Measurements from ENCODE around the gene FUT6. TPM values are rescaled to one million over a fixed set of nuclear protein-coding genes. Genes with fewer than 3 reads are reported as not detected.
"Not testable (repeated sequence)": the region's sequence is repeated elsewhere in the genome, so short reads cannot be mapped to it uniquely, and the experiment has no call there.

The FUT6 gene, protein sequence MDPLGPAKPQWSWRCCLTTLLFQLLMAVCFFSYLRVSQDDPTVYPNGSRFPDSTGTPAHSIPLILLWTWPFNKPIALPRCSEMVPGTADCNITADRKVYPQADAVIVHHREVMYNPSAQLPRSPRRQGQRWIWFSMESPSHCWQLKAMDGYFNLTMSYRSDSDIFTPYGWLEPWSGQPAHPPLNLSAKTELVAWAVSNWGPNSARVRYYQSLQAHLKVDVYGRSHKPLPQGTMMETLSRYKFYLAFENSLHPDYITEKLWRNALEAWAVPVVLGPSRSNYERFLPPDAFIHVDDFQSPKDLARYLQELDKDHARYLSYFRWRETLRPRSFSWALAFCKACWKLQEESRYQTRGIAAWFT
- 1.1 TPM for total RNA-seq
- long read RNA-seq, partial matches to known transcripts, result 0 of 1 reads
- long read RNA-seq, other reads (novel, unspliced or antisense), result 0 of 1 reads

- Histone ChIP-seq H3K36me3 (no peaks in the 10 kb centered on the region), H3K4me3 (no peak within 1 kb of the TSS), H3K4me1 (no peaks in the 10 kb centered on the region), H3K27ac (no peak within 1 kb of the TSS), H3K27me3 (ENCODE audit: low read depth) (peaks cover 13% of the 10 kb centered on the region), H3K9me3 (no peaks in the 10 kb centered on the region)
- intact Hi-C loops (cut with DNase I), result no loop called here
- TF ChIP-seq, protein P1, sequence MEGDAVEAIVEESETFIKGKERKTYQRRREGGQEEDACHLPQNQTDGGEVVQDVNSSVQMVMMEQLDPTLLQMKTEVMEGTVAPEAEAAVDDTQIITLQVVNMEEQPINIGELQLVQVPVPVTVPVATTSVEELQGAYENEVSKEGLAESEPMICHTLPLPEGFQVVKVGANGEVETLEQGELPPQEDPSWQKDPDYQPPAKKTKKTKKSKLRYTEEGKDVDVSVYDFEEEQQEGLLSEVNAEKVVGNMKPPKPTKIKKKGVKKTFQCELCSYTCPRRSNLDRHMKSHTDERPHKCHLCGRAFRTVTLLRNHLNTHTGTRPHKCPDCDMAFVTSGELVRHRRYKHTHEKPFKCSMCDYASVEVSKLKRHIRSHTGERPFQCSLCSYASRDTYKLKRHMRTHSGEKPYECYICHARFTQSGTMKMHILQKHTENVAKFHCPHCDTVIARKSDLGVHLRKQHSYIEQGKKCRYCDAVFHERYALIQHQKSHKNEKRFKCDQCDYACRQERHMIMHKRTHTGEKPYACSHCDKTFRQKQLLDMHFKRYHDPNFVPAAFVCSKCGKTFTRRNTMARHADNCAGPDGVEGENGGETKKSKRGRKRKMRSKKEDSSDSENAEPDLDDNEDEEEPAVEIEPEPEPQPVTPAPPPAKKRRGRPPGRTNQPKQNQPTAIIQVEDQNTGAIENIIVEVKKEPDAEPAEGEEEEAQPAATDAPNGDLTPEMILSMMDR (IDR thresholded peaks at IDR 0.05), result no peak
- DNase-seq (no peak), ATAC-seq (no peak)
These were observed at the start of gene FUT6 for GRCh38 chr19:5839065-5840017. TSS of gene FUT6 (minus strand) at chr19:5839702. CDS start at chr19:5832567, 7,135 bp downstream.

DNA sequence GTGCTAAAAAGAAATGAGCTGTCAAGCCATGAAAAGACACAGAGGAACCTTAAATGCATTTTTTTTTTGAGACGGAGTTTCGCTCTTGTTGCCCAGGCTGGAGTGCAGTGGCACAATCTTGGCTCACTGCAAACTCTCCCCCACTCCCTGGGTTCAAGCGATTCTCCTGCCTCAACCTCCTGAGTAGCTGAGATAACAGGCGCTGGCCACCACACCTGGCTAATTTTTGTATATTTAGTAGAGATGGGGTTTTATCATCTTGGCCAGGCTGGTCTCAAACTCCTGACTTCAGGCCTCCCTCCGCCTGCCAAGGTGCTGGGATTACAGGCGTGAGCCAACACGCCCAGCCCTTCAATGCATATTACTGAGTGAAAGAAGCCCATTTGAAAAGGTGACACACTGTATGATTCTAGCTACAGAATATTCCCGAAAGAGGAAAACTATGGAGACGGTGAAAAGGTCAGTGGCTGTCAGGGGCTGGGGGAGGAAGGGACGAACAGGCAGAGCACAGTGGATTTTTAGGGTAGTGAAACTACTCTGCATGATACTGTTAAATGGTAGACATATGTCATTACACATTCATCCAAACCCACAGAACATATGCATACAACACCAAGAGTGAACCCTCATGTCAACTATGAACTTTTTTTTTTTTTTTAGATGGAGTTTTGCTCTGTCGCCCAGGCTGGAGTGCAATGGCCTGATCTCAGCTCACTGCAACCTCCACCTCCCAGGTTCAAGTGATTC is 44.7 kb upstream of the FUT6 start:
- H3K36me3 ChIP-seq; ATAC-seq; intact Hi-C loops (cut with DNase I); DNase-seq; H3K27ac ChIP-seq; H3K4me3 ChIP-seq; H3K9me3 ChIP-seq; H3K4me1 ChIP-seq: not testable (repeated sequence)
- H3K27me3 ChIP-seq (ENCODE audit: low read depth), result peaks cover 19% of the 10 kb centered on the region

GRCh38 chr19:5883157-5883873 is 43.8 kb upstream of the FUT6 start:
- H3K4me3 ChIP-seq; H3K9me3 ChIP-seq; H3K27ac ChIP-seq; DNase-seq; intact Hi-C loops (cut with DNase I); ATAC-seq; H3K36me3 ChIP-seq; H3K4me1 ChIP-seq: not testable (repeated sequence)
- H3K27me3 ChIP-seq (ENCODE audit: low read depth), result peaks cover 26% of the 10 kb centered on the region

DNA sequence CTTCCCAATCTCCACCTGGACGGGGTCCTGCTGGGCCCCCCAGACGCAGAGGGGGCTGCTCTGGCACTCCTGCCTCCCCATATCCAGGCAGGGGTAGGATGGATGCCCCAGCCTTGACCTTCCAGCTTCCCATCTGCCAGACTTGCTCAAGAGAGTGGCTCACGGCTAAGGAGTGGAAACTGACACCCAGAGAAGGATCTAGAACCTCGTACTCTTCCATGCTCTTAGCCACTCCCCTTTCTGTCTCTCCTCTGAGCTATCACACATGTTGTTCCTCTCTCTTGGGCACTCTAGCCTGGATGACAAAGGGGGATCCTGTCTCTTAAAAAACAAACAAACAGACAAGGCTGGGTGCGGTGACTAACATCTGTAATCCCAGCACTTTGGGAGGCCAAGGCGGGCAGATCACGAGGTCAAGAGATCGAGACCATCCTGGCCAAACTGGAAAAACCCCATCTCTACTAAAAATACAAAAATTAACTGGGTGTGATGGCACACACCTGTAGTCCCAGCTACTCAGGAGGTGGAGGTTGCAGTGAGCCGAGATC is 43.0 kb upstream of the FUT6 start:
- Histone ChIP-seq H3K4me1 (peaks cover 8% of the 10 kb centered on the region), H3K27me3 (ENCODE audit: low read depth) (peaks cover 33% of the 10 kb centered on the region), H3K9me3 (no peaks in the 10 kb centered on the region), H3K4me3 (no peak overlapping the region), H3K36me3 (no peaks in the 10 kb centered on the region), H3K27ac (no peak overlapping the region)
- ATAC-seq, result no peak
- TF ChIP-seq, protein P1 (IDR thresholded peaks at IDR 0.05), result no peak
- no peak for DNase-seq
- intact Hi-C loops (cut with DNase I), result no loop called here

- no peaks in the 10 kb centered on the region for H3K9me3 ChIP-seq
- ATAC-seq, result no peak
- H3K27ac ChIP-seq, result no peak overlapping the region
- intact Hi-C loops (cut with DNase I), result no loop called here
- no peaks in the 10 kb centered on the region for H3K36me3 ChIP-seq
- H3K27me3 ChIP-seq (ENCODE audit: low read depth), result peaks cover 33% of the 10 kb centered on the region
- DNase-seq, result no peak
- peaks cover 8% of the 10 kb centered on the region for H3K4me1 ChIP-seq
- no peak overlapping the region for H3K4me3 ChIP-seq
- TF ChIP-seq, protein P1 (IDR thresholded peaks at IDR 0.05), result no peak
These were observed 42.2 kb upstream of the FUT6 start for GRCh38 chr19:5881543-5882299.

Measured in lower lobe of right lung (tissue), 2 donors.